Measurements from ENCODE around the gene MROH2A.

The MROH2A gene

GRCh38 chr2:233819884-233820773 is 42.0 kb downstream of the MROH2A start:
- no peak for DNase-seq

GRCh38 chr2:233820774-233821105 is 42.6 kb downstream of the MROH2A start:
- DNase-seq = no peak

- no peak for DNase-seq
These were observed 43.1 kb downstream of the MROH2A start for GRCh38 chr2:233821196-233821595.

GRCh38 chr2:233821709-233822100 is 43.6 kb downstream of the MROH2A start:
- DNase-seq = no peak

GRCh38 chr2:233822101-233822771 is 44.1 kb downstream of the MROH2A start:
- DNase-seq = no peak

DNA sequence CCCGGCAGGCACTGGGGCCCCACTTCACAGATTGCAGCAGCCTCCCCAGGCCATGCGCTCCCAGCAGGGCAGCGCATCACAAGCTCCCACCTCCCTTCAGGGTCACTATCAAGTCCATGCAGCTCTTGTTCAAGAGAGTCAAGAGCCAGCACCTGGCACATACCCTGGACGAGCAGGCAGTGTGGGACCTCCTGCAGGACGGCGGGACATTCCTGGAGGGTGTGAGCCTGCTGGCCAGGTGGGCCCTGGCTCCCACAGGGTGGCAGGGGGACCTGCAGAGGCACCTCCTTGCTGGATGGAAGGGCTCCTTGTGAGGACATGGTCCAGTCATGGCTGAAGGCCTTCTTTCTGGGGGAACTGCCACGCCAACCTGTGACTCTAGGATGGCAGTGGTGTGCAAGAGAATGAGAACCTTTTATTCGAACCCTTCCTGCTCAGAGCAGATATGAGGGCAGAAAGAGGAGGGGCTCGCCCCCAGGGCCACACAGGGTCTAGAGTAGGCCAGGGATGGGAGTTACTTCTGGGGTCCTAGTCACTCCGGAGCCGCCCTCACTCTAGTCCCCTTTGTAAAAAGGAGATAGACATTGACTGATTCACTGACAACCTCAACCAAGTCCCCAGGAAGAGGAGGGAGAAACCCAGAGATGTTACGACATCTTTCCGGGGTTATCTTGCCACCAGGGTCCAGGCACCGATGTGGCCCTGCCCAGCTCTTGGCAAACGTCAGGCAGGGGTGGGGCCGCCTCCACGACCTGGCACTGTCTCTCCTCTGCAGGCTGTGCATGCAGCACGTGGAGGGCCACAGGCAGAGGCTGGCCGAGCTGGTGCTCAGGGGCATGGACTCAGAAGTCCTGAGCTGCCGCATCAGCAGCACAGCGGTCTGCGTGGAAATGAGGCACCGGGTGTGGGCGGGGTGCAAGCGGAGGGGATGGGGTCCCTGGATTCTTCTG is 44.9 kb downstream of the MROH2A start:
- no peak for DNase-seq

- DNase-seq = no peak
These were observed 45.6 kb downstream of the MROH2A start for GRCh38 chr2:233823731-233824121.

GRCh38 chr2:233824373-233824772 is 46.2 kb downstream of the MROH2A start:
- DNase-seq = no peak

DNA sequence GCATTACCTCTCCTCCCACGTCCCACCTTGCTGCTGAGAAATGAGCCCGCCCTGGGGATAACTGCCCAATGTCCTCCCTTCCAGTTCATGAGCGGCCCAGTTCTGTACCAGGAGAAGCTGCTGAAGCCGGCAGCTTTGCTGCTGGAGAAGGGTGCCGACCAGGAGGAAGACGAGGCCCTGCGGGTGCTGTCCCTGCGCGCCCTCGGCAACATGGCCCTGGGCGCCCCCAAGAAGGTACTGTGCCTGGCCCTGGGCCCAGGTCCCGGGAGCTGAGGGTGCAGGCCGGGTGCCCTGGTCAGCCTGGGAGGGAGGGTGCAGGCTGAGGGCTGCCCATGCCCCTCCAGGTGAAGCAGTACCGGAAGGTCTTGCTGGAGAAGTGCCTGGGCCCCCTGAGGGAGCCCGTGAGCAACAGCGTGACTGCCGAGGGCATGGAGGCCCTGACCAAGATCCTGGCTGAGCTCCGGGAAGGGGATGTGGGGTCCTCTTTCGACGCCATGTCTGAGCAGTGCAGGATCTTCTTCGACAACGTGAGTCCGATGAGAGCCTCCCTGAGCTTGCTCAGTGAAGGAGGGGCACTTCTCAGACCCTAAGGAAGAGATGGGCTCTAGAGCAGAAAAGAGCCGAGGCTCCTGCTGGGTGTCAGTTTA is 50.5 kb downstream of the MROH2A start:
- no peak for DNase-seq

DNA sequence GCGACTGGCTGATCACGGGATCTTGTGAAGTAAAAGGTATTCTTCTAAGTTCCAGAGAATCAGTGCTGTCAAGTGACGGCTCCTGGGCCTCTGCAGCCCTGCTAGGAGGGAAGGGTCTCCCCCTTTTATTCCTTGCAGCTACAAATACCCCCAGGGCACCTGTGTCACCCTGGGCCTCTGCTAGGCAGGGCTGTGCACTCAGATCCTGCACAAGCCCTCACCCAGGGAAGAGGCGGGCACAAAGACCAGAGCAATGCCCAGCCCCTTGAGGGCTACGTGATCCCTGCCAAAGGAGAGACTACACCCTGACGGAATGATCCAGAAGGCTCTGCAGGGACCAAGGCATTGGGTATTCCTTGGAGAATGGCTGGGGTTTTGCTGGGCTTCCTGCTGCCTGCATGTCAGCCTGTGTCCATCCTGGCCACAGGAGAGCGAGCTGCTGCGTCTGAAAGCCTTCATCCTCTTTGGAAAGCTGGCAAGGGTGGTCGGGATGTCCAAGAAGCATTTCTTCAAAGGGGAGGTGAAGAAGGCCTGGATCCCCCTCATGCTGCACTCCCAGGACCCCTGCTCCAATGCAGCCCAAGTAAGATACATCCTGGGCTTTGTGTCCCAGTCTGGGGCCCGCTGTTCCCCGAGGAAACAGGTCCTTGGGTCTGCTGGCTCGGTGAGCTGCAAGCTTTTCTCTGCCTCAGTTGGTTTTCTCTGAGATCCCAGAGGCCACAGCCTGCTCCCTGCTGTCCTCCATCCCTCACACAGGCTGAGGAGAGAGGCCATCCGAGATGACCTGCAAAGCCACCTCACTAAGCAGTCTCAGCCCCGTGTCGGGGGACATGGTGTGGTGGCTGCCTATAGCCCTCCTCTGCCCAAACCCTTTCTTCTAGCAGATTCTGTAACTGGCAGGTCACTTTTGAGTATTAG is 51.3 kb downstream of the MROH2A start:
- DNase-seq = no peak

DNA sequence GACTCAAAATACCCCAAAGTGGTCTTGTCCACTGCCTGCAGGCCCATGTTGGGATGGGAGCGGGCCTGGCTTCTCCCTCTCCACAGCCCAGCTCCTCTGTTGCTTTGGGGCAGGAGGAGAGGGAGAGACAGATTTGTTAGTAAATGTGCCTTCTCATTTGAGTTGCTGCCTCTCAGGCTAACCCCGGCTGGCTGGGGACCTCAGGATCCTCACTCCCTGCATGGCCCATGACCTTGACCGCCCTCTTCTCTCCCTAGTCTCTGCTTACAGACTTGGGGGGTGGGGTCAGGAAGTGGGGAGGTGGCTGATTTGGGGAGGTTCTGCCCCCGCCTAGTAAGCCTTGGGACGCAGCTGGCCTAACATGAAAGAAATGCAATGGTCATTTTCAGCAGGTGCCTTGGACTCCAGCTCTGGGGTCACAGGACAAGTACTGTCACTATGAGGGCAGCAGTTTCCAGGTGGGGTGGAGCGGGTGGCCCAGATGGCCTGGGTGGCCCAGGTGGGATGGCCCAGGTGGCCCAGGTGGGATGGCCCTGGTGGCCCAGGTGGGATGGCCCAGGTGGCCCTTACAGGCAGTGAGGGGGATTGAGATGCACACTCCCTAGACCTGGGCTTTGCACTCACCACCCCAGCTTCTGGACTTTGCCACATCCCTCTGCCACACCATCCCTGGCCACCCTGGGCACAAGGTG is 52.1 kb downstream of the MROH2A start:
- DNase-seq = no peak

DNA sequence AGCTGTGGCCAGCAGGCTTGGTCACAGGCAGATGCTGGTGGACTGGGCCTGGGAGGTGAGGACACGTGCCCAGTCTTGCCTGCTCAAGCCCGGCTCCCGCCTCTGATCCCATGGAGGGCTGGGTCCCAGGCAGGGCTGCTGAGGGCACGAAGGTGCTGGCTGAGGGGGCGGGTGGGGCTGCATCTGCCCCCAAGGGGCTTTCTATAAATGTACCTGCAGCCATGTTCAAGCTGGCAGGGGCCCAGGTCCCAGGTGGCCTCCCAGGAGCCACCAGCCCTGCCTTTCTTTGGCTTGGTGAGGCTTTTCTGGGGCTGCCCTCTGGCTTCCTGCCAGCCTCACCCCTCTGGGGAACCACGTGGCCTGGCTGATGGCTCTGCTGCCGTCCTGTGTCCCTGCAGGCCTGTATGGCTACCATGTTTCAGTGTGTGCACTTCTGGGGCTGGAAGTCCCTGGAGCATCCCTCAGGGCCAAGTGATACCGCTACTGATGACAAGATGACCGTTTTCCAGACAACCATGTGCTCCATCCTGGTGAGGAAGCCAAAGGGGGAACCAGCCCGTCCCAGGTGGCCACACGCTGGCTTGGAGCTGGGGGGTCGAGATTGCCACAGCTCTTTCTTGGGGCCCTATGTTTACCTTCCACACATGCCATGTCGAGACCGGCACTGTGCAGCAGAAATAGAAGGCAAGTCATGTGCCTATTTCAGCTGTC is 53.0 kb downstream of the MROH2A start:
- DNase-seq = no peak

DNA sequence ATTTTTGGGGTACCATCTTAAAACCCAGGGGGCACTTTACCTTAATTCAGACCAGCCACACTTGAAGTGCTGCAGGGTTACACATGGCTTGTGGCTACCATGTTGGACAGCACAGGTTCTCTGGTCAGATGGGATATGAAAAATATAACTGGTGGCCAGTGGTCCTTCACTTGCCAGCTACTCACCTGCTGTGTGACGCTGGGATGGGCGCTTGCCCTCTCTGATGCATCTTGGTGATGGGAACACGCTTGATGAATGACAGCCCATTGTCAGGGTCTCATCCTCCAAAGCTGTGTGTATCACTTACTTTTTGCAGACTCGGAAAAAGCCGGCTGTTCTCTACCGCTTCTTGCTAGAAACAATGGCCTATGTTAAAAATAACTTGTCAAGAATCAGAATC is 53.7 kb downstream of the MROH2A start:
- no peak for DNase-seq

DNA sequence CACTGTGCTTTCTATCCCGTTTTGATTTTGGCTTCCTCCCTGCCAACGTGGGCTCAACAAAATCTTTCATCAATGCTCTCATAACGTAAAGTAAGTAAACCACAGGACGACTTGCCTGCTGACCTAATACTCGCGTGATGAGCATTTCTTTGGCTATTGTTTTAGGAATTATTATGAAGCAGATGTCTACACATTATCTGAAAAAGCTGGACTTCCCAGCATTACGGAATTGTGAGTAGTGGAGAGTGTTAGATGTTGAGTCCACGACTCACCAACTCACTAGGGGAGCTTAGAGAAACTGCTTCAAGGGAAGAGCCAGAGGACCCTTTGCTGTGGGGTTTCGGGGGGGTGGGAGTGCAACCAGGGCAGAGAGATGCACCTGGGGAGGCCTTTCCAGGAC is 54.3 kb downstream of the MROH2A start:
- no peak for DNase-seq

GRCh38 chr2:233832869-233833311 is 54.8 kb downstream of the MROH2A start:
- DNase-seq = no peak

GRCh38 chr2:233833345-233833744 is 55.2 kb downstream of the MROH2A start:
- DNase-seq = no peak

DNA sequence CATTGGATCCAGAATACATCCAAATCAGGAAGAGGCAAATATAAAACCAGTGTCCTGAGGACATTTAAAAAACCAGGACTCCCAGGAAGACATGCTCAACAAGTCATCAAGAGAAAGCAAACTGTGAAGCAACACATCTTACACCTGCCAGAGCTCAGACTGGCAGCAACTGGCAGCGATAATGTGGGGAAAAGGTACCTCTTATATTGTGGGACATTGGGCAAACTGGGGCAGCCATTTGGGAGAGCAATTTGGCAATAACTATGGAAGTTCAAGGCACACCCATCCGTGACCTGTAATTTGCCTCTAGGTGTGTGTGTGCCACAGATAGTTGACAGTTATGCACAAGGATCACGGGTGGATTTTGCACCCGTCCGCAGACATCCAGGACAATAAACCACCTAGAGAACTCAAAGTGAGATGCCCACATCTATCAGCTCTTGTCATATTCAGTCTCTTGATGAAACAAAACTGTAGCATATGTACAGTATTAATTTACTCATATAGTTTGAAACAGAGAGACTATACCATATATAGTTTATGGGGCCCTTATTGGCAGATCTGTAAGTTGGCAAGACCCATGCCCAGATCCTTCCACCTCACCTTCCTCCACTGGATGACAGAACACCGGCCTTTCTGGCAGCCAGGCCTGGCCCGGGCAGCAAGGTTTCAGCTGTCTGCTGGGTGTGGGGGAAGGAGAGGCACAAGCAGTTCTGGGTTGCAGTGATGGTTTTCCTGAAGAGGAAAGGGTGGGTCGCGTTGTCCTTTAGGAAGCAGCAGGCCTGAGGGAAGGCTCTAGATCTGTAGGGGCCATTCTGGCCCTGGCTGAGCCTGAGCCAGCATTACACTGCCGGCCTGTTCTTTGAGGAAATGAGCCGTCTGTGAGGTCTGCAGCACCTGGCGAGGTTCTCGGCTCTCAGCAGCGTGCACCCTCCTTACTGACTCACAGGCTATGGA is 57.4 kb downstream of the MROH2A start:
- DNase-seq = no peak

- DNase-seq = no peak
These were observed 58.2 kb downstream of the MROH2A start for GRCh38 chr2:233836359-233836758.

GRCh38 chr2:233837694-233838229 is 59.6 kb downstream of the MROH2A start:
- no peak for DNase-seq
